Measurements from ENCODE around the gene ERBB3. TPM values are rescaled to one million over a fixed set of nuclear protein-coding genes. Genes with fewer than 3 reads are reported as not detected.
"Not testable (repeated sequence)": the region's sequence is repeated elsewhere in the genome, so short reads cannot be mapped to it uniquely, and the experiment has no call there.

Gene ERBB3
- total RNA-seq, 1 donor from 2014 or later, result 2.3 TPM

DNA sequence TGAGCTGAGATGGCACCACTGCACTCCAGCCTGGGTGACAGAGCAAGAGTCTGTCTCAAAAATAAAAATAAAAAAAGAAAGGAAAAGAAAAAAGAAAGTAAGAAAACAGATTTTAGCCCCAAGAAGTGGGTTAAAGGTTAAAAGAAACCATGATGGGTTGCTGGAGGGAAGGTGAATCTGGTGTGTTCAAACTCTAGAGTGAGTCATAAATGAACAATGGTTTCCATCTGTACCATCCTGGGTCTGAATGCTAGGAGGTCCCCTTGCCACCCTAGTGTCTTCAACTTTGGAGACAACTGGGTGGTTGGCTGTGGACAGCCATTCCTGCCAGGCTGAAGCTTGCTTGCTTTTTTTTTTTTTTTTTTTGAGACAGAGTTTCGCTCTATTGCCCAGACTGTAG is 39.8 kb upstream of the ERBB3 start:
- Histone ChIP-seq H3K4me1 (peaks cover 30% of the 10 kb centered on the region), H3K36me3 (peaks cover 45% of the 10 kb centered on the region)
- intact Hi-C loops (cut with micrococcal nuclease), result no loop called here

DNA sequence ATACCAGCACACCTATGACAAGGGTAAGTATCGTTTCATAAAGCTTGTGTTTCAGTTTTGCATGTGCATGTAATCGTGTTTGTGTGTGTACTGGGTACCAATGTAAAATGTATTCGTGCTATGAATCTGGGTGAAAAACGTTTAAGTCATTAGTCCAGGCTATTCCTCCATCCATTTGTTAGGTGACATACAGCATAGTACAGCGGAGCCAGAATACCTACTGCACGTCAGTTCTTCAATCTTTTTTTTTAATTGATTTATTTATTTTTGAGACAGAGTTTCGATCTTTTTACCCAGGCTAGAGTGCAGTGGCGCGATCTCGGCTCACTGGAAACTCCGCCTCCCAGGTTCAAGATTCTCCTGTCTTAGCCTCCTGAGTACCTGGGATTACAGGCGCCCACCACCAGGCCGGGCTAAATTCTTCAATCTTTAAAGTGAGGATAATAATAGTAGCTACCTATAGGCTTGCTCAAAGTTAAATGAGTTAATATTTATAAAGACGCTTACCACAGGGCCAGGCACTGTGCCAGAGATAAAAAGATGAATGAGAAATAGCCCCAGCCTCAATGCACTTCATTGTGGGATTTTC is 38.9 kb upstream of the ERBB3 start:
- intact Hi-C loops (cut with micrococcal nuclease), result no loop called here
- Histone ChIP-seq H3K9me3 (replicated peaks) (no peaks in the 10 kb centered on the region), H3K4me3 (peak overlapping the region; percentile 87), H3K4me1 (peaks cover 30% of the 10 kb centered on the region), H3K27me3 (ENCODE audit: low read depth) (no peaks in the 10 kb centered on the region), H3K36me3 (peaks cover 45% of the 10 kb centered on the region), H3K27ac (replicated peaks) (peak overlapping the region; percentile 91)
- DNase-seq, result no peak
- TF ChIP-seq, protein P1, sequence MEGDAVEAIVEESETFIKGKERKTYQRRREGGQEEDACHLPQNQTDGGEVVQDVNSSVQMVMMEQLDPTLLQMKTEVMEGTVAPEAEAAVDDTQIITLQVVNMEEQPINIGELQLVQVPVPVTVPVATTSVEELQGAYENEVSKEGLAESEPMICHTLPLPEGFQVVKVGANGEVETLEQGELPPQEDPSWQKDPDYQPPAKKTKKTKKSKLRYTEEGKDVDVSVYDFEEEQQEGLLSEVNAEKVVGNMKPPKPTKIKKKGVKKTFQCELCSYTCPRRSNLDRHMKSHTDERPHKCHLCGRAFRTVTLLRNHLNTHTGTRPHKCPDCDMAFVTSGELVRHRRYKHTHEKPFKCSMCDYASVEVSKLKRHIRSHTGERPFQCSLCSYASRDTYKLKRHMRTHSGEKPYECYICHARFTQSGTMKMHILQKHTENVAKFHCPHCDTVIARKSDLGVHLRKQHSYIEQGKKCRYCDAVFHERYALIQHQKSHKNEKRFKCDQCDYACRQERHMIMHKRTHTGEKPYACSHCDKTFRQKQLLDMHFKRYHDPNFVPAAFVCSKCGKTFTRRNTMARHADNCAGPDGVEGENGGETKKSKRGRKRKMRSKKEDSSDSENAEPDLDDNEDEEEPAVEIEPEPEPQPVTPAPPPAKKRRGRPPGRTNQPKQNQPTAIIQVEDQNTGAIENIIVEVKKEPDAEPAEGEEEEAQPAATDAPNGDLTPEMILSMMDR (IDR thresholded peaks at IDR 0.05; ENCODE audit: borderline replicate concordance), result no peak

More for the DNA sequence above, 39.8 kb upstream of the ERBB3 start:
- H3K9me3 ChIP-seq (replicated peaks), result no peaks in the 10 kb centered on the region
- no peak for DNase-seq
- no peak overlapping the region for H3K4me3 ChIP-seq
- TF ChIP-seq, protein P1 (IDR thresholded peaks at IDR 0.05; ENCODE audit: borderline replicate concordance), result no peak
- H3K27me3 ChIP-seq (ENCODE audit: low read depth), result no peaks in the 10 kb centered on the region
- no peak overlapping the region for H3K27ac ChIP-seq (replicated peaks)

DNA sequence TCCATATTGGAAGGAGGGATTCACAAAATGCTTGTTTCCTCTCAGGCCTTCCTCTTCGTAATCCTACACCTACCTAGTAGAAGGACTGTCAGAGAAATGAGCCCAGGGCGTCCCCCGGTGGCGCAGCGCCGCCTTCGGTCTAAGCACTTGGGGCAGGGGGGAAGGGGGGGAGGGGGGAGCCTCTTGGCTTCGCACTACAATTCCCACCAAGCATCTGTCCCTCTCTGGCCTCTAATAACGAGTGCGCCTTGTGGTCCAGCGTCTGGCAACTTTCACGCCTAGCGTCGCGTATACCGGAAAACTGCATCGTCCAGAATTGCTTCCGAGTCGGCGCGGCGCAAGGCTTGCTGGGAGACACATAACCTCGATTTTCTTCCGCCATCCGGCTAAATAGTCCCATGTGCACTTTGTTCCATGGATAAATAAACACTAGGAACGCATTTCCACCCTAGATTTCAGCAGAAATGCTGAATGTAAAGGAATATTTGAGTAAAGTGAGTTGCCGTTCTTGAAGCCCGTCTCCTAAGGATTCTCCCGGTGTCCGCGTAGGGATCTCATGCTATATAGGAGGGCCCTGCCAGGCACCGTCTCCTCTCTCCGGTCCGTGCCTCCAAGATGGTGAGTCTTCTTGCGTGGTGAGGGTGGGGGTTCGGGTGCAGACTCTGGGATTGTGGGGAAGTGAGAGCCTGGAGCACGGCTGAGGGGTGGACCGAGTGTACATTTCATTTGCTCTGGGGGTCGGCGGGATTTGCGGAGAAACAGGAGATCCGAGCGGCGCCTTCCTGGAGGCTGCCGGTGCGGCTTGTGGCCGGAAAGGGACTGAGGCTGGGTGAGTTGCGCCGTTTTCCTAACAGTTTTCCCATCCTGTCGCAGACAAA is 38.2 kb upstream of the ERBB3 start, which contains the start of gene RPS26:
RPS26 (plus strand) TSS at position 367 of the 878 bp plus-strand sequence; CDS start at position 616, 249 bp downstream.
- no peaks in the 10 kb centered on the region for H3K9me3 ChIP-seq (replicated peaks)
- TF ChIP-seq, protein P1 (IDR thresholded peaks at IDR 0.05; ENCODE audit: borderline replicate concordance), result peak; percentile 49
- intact Hi-C loops (cut with micrococcal nuclease), result no loop called here
- H3K4me3 ChIP-seq, result peak within 1 kb of the TSS; percentile 87
- H3K36me3 ChIP-seq, result peaks cover 41% of the 10 kb centered on the region
- DNase-seq, result peak; percentile 94
- H3K27me3 ChIP-seq (ENCODE audit: low read depth), result no peaks in the 10 kb centered on the region
- H3K4me1 ChIP-seq, result peaks cover 30% of the 10 kb centered on the region
- H3K27ac ChIP-seq (replicated peaks), result peak within 1 kb of the TSS; percentile 91

DNA sequence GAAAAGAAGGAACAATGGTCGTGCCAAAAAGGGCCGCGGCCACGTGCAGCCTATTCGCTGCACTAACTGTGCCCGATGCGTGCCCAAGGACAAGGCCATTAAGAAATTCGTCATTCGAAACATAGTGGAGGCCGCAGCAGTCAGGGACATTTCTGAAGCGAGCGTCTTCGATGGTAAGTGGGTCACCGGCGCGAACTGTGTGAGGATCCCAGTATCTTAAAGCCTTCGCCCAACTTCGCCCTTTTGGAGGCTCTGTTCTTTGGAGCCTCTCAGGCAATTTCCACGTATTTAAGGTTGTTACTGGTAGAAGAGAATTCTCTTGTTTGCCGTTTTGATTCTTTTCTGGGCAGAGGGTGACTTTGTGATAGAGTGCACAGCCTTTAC is 37.5 kb upstream of the ERBB3 start:
- H3K27me3 ChIP-seq (ENCODE audit: low read depth); DNase-seq; H3K9me3 ChIP-seq (replicated peaks); intact Hi-C loops (cut with micrococcal nuclease): not testable (repeated sequence)
- Histone ChIP-seq H3K4me3 (peak overlapping the region; percentile 87), H3K36me3 (peaks cover 37% of the 10 kb centered on the region), H3K27ac (replicated peaks) (peak overlapping the region; percentile 91), H3K4me1 (peaks cover 30% of the 10 kb centered on the region)

DNA sequence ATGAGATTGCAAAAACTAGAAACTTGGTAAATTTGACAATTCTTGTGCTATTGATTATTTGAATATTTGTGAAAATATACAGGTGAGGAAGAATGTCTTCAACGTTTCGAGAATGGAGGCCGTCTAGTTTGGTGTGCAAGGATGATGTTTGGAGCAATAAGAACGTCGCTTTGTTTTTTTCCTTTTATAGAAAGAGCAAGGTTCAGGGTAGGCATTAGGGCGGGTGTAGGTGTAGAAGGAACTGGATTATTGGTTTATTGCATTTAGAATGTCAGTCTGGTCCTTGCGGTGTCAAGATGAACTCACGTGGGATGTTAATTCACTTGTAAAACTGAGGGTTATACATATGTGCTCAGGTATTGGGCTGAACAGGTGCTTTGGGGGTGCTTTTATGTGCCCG is 37.1 kb upstream of the ERBB3 start:
- Histone ChIP-seq H3K9me3 (replicated peaks) (no peaks in the 10 kb centered on the region), H3K36me3 (peaks cover 36% of the 10 kb centered on the region), H3K4me3 (peak overlapping the region; percentile 87), H3K27ac (replicated peaks) (peak overlapping the region; percentile 91), H3K4me1 (peaks cover 30% of the 10 kb centered on the region), H3K27me3 (ENCODE audit: low read depth) (no peaks in the 10 kb centered on the region)
- intact Hi-C loops (cut with micrococcal nuclease), result no loop called here
- DNase-seq, result no peak
- TF ChIP-seq, protein P1 (IDR thresholded peaks at IDR 0.05; ENCODE audit: borderline replicate concordance), result no peak

All from left ventricle myocardium inferior (tissue), 1 donor.